ENCODE data around the gene MAS1L. TPM values are rescaled to one million over a fixed set of nuclear protein-coding genes. Genes with fewer than 3 reads are reported as not detected.

Gene MAS1L, protein sequence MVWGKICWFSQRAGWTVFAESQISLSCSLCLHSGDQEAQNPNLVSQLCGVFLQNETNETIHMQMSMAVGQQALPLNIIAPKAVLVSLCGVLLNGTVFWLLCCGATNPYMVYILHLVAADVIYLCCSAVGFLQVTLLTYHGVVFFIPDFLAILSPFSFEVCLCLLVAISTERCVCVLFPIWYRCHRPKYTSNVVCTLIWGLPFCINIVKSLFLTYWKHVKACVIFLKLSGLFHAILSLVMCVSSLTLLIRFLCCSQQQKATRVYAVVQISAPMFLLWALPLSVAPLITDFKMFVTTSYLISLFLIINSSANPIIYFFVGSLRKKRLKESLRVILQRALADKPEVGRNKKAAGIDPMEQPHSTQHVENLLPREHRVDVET
- polyA plus RNA-seq (not detected in 2 replicates), polyA minus RNA-seq (not detected in 2 replicates)

GRCh38 chr6:29487660-29488059 is at the start of gene MAS1L:
Gene MAS1L, minus strand, starts transcription at chr6:29487956. Its CDS starts 54 bp downstream, at chr6:29487902.
- Histone ChIP-seq H3K36me3 (ENCODE audit: insufficient read depth, low read length) (no peaks in the 10 kb centered on the region), H3K9me3 (ENCODE audit: low read length) (no peaks in the 10 kb centered on the region), H3K4me2 (ENCODE audit: low read length) (no peak within 1 kb of the TSS), H3K4me3 (ENCODE audit: low read length) (no peak within 1 kb of the TSS), H3F3A (ENCODE audit: insufficient read depth, low read length, poor library complexity, severe bottlenecking) (no peaks in the 10 kb centered on the region), H2AFZ (ENCODE audit: low read depth, low read length) (no peak within 1 kb of the TSS), H3K27ac (ENCODE audit: low read length) (no peak within 1 kb of the TSS), H3K79me2 (replicated peaks; ENCODE audit: insufficient read depth, low read length) (no peaks in the 10 kb centered on the region), H4K20me1 (ENCODE audit: insufficient read depth) (no peaks in the 10 kb centered on the region), H3K9me2 (ENCODE audit: insufficient read depth, low read length) (no peaks in the 10 kb centered on the region), H3K27me3 (ENCODE audit: insufficient read depth, low read depth, low read length) (no peaks in the 10 kb centered on the region), H3K9ac (ENCODE audit: low read length) (no peak within 1 kb of the TSS)
- TF ChIP-seq MXI1 (conservative IDR thresholded peaks at IDR 0.05; ENCODE audit: poor library complexity, severe bottlenecking) = no peak
- TF ChIP-seq POLR2AphosphoS5 (IDR thresholded peaks at IDR 0.05) = no peak
- no peak for TF ChIP-seq TAF1 (IDR thresholded peaks at IDR 0.05; ENCODE audit: low read depth)
- TF ChIP-seq EP300 (conservative IDR thresholded peaks at IDR 0.05; ENCODE audit: poor library complexity, severe bottlenecking) = no peak
- no peak for TF ChIP-seq CTCF (IDR thresholded peaks at IDR 0.05; ENCODE audit: poor library complexity, severe bottlenecking)
- no peak for TF ChIP-seq RAD21 (conservative IDR thresholded peaks at IDR 0.05)
- no peak for TF ChIP-seq SMC3 (conservative IDR thresholded peaks at IDR 0.05; ENCODE audit: poor library complexity)
- TF ChIP-seq EZH2 (IDR thresholded peaks at IDR 0.05; ENCODE audit: borderline replicate concordance, insufficient read depth, low read length, poor library complexity, severe bottlenecking) = no peak
- TF ChIP-seq, protein P1, sequence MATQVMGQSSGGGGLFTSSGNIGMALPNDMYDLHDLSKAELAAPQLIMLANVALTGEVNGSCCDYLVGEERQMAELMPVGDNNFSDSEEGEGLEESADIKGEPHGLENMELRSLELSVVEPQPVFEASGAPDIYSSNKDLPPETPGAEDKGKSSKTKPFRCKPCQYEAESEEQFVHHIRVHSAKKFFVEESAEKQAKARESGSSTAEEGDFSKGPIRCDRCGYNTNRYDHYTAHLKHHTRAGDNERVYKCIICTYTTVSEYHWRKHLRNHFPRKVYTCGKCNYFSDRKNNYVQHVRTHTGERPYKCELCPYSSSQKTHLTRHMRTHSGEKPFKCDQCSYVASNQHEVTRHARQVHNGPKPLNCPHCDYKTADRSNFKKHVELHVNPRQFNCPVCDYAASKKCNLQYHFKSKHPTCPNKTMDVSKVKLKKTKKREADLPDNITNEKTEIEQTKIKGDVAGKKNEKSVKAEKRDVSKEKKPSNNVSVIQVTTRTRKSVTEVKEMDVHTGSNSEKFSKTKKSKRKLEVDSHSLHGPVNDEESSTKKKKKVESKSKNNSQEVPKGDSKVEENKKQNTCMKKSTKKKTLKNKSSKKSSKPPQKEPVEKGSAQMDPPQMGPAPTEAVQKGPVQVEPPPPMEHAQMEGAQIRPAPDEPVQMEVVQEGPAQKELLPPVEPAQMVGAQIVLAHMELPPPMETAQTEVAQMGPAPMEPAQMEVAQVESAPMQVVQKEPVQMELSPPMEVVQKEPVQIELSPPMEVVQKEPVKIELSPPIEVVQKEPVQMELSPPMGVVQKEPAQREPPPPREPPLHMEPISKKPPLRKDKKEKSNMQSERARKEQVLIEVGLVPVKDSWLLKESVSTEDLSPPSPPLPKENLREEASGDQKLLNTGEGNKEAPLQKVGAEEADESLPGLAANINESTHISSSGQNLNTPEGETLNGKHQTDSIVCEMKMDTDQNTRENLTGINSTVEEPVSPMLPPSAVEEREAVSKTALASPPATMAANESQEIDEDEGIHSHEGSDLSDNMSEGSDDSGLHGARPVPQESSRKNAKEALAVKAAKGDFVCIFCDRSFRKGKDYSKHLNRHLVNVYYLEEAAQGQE (IDR thresholded peaks at IDR 0.05; ENCODE audit: borderline replicate concordance) = no peak

DNA sequence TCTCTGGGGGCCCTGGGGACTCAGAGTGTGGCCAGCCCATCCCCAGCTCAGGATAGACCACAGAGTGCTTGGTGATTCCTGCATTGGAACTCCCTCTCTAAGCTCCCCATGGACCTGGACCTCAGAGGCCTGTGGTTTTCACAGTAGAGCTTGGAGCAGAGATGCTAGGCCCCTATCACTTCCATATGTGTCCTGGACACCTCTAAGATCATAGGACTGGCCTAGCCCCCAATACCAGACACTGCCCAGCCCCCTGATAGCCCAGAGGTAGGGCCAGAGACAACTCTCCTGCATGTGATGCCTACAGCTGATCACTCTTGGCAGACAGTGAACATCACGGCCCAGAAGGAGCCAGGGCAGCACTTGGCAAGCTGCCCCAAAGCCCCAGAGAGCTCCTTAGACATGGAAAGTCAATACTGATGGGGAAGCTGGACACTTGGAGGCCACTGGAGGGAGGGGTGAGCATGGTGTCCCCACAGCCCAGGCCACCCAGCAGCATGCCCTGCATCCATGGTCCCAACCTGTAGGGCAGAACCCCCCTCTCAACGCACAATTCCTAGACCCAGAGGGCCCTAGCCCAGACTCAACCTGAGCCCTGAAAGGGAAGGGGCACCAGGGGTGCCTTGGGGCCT is 44.7 kb upstream of the MAS1L start:
- Histone ChIP-seq H3K9me2 (ENCODE audit: insufficient read depth, low read length) (no peaks in the 10 kb centered on the region), H3K27ac (ENCODE audit: low read length) (no peak overlapping the region), H3K9me3 (ENCODE audit: low read length) (no peaks in the 10 kb centered on the region), H3K4me2 (ENCODE audit: low read length) (no peak overlapping the region), H3K4me3 (ENCODE audit: low read length) (no peak overlapping the region), H3K27me3 (ENCODE audit: insufficient read depth, low read depth, low read length) (no peaks in the 10 kb centered on the region), H3K79me2 (replicated peaks; ENCODE audit: insufficient read depth, low read length) (no peaks in the 10 kb centered on the region), H3K36me3 (ENCODE audit: insufficient read depth, low read length) (no peaks in the 10 kb centered on the region), H4K20me1 (ENCODE audit: insufficient read depth) (no peaks in the 10 kb centered on the region), H3F3A (ENCODE audit: insufficient read depth, low read length, poor library complexity, severe bottlenecking) (no peaks in the 10 kb centered on the region), H2AFZ (ENCODE audit: low read depth, low read length) (no peak overlapping the region), H3K9ac (ENCODE audit: low read length) (no peak overlapping the region)
- no peak for TF ChIP-seq RAD21 (conservative IDR thresholded peaks at IDR 0.05)
- no peak for TF ChIP-seq CTCF (IDR thresholded peaks at IDR 0.05; ENCODE audit: poor library complexity, severe bottlenecking)
- no peak for TF ChIP-seq POLR2AphosphoS5 (IDR thresholded peaks at IDR 0.05)
- TF ChIP-seq EZH2 (IDR thresholded peaks at IDR 0.05; ENCODE audit: borderline replicate concordance, insufficient read depth, low read length, poor library complexity, severe bottlenecking) = no peak
- no peak for TF ChIP-seq TAF1 (IDR thresholded peaks at IDR 0.05; ENCODE audit: low read depth)
- no peak for TF ChIP-seq MXI1 (conservative IDR thresholded peaks at IDR 0.05; ENCODE audit: poor library complexity, severe bottlenecking)
- no peak for TF ChIP-seq SMC3 (conservative IDR thresholded peaks at IDR 0.05; ENCODE audit: poor library complexity)
- TF ChIP-seq, protein P1 (IDR thresholded peaks at IDR 0.05; ENCODE audit: borderline replicate concordance) = no peak
- no peak for TF ChIP-seq EP300 (conservative IDR thresholded peaks at IDR 0.05; ENCODE audit: poor library complexity, severe bottlenecking)

Measured in neural cell (in vitro differentiated cells).